Uterus (tissue), 4 donors: ENCODE results near the gene MTMR11. TPM values are rescaled to one million over a fixed set of nuclear protein-coding genes. Genes with fewer than 3 reads are reported as not detected.

Experiments used
- DNase-seq, 2 donors: peaks; one replicate each; pipeline ENCODE4 v3.0.0-alpha.2; 2019 to 2020
- H3K27ac ChIP-seq, 2 donors: fragments of 200-600 bp; sonication (generic); 1 replicate in 1 of 2; 2 replicates in 1 of 2; pipeline ENCODE4 v1.5.1; 2016 to 2018
- H3K27me3 ChIP-seq, 2 donors: fragments of 200-600 bp; sonication (generic); one replicate each; pipeline ENCODE4 v1.5.1; 2018 to 2019; ENCODE audit warnings: control low read depth in 1 of 2
- H3K36me3 ChIP-seq, 2 donors: fragments of 200-600 bp; sonication (generic); one replicate each; pipeline ENCODE4 v1.5.1; 2019; ENCODE audit warnings: control low read depth in 1 of 2
- H3K4me1 ChIP-seq, 2 donors: fragments of 200-600 bp; sonication (generic); one replicate each; pipeline ENCODE4 v1.5.1; 2018 to 2019; ENCODE audit warnings: control low read depth in 1 of 2
- H3K4me3 ChIP-seq, 2 donors: fragments of 200-600 bp; sonication (generic); 1 replicate in 1 of 2; 2 replicates in 1 of 2; pipeline ENCODE4 v1.5.1; 2018 to 2019; ENCODE audit warnings: mild to moderate bottlenecking in 1 of 2
- H3K9me3 ChIP-seq, 2 donors: fragments of 200-600 bp; sonication (generic); one replicate each; pipeline ENCODE4 v1.5.1; 2019; ENCODE audit warnings: control low read depth in 1 of 2
- POLR2A ChIP-seq, 2 donors: fragments of 450-650 bp; IDR thresholded peaks; one replicate each; pipeline ENCODE4 v1.6.1; 2016; ENCODE audit warnings: antibody characterized with exemption in 2 of 2, mild to moderate bottlenecking in 1 of 2, moderate library complexity in 1 of 2
- intact Hi-C: fragments of 100-400 bp; cut with DNase I; formaldehyde crosslinking; loops from one replicate; pipeline ENCODE4 v1.15.1; 2023; ENCODE audit warnings: low total_unique reads
- total RNA-seq, 4 donors: library from RNA; depleted of rRNA in 3 of 4; stranded (reverse); fragments of >200 nt in 3 of 4; gene quantifications; one replicate each; pipeline versions ENCODE4 v1.1.0 to v1.2.4, GENCODE V29; 2014 to 2023
- TF ChIP-seq, protein P1 (sequence below), 4 experiments: fragments of 200-600 bp in 2 of 4; fragments of 450-650 bp in 2 of 4; sonication (generic) in 2 of 4; IDR thresholded peaks; one replicate each; pipeline ENCODE4 v1.5.1; 2016 to 2019; ENCODE audit warnings: antibody characterized with exemption in 4 of 4, mild to moderate bottlenecking in 2 of 4, moderate library complexity in 1 of 4
- donor health status: DM: yes; HTN: yes; CAD: no.

Gene MTMR11
- total RNA-seq, 4 donors from 2014 or later = 6.4 to 48.2 (median 32.1) TPM

DNA sequence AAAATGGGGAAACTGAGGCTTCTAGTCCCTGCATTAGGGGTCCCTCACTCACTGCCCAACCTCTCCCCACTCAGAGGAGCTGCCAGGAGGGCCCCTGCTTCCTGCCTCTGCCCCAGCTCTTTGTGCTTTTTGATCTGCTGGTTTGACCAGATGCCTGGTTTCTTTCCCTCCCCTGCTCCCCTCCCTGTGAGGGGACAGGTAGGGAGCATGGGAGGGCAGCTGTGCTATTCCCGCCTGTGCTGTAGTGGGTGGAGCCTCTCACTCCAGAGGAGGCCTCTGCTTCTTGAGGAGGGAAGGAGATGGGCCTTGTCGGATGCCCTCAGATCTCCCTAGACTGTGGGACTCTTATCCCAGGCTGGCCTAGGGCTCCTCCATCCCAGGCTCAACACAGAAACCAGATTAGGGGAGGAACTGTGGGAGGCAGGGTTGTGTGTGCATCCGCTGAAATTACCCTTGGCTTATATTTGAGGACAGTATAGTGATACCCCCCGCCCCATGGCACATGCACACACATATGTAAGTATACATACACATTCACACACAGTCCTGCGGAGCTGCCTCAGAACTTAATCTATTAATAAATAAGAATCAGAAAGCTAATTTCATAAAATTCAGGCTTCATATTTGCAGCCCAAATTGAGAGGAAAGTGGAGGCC lies 32.7 kb downstream of the MTMR11 start:
- Histone ChIP-seq H3K9me3 (no peaks in the 10 kb centered on the region), H3K4me1 (no peaks in the 10 kb centered on the region), H3K27me3 (no peaks in the 10 kb centered on the region), H3K36me3 (no peaks in the 10 kb centered on the region), H3K27ac (no peak overlapping the region), H3K4me3 (no peak overlapping the region)
- no peak for DNase-seq
- intact Hi-C loops = no loop called here
- TF ChIP-seq, protein P1, sequence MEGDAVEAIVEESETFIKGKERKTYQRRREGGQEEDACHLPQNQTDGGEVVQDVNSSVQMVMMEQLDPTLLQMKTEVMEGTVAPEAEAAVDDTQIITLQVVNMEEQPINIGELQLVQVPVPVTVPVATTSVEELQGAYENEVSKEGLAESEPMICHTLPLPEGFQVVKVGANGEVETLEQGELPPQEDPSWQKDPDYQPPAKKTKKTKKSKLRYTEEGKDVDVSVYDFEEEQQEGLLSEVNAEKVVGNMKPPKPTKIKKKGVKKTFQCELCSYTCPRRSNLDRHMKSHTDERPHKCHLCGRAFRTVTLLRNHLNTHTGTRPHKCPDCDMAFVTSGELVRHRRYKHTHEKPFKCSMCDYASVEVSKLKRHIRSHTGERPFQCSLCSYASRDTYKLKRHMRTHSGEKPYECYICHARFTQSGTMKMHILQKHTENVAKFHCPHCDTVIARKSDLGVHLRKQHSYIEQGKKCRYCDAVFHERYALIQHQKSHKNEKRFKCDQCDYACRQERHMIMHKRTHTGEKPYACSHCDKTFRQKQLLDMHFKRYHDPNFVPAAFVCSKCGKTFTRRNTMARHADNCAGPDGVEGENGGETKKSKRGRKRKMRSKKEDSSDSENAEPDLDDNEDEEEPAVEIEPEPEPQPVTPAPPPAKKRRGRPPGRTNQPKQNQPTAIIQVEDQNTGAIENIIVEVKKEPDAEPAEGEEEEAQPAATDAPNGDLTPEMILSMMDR (IDR thresholded peaks at IDR 0.05) = no peak
- no peak for TF ChIP-seq POLR2A (IDR thresholded peaks at IDR 0.05)

DNA sequence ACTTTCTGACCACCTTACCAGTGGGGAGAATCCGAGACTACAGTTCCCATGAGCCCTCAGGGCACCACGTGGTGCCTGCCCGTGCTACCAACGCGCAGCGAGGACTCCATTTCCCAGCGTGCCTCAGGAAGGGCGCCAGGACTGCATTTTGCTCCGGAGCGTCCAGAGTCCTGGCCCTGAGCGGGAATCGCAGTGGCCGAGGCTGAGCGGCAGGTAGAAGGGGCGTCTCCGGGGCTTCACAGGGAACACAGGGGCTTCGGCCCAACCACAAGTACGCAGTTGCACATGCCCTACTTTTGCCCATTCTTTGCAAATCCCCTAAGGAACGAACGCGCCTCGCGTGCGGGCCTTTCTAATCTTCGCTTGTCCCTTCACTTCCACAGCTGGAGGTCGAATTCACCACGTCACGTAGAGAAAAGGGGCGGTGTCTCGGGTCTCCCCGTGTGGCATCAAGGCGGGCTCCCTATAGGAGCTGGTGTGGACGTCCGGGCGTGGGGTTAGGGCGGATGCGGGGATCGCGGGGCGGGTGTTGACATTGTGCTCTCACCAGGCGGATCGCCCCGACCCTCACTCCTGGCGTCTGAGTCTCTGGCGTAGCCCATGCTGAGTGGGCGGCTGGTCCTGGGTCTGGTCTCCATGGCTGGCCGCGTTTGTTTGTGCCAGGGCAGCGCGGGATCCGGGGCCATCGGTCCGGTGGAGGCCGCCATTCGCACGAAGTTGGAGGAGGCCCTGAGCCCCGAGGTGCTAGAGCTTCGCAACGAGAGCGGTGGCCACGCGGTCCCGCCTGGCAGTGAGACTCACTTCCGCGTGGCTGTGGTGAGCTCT lies 37.0 kb downstream of the MTMR11 start, which contains the start of gene BOLA1:
Gene BOLA1 (plus strand): TSS at position 109 of the 825 bp plus-strand sequence. CDS start 492 bp downstream, at position 601.
- Histone ChIP-seq H3K27me3 (no peaks in the 10 kb centered on the region), H3K4me3 (peak within 1 kb of the TSS; percentile 52 to 54), H3K4me1 (no peaks in the 10 kb centered on the region), H3K27ac (peak within 1 kb of the TSS; percentile 88 to 89), H3K9me3 (no peaks in the 10 kb centered on the region), H3K36me3 (no peaks in the 10 kb centered on the region)
- peak; percentile 93 to 95 for DNase-seq
- intact Hi-C loops = no loop called here
- TF ChIP-seq POLR2A (IDR thresholded peaks at IDR 0.05) = peak; percentile 89 to 94
- TF ChIP-seq, protein P1 (IDR thresholded peaks at IDR 0.05) = peak in 2 of 4 experiments; percentile 18 to 31

DNA sequence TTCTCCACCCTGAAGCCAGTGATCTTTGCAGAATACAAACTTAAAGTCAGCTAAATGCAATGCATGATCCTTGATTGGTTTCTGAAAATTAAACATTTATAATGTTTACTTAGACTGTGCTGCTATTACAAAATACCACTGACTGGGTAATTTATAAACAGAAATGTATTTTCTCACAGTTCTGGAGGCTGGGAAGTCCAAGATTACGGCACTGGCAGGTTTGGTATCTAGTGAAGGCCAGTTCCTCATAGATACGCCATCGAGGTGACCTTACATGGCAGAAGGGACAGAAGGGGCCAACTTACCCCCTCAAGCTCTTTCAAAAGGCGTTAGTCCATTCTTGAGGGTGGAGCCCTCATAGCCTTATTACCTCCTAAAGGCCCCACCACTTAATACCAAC lies 40.1 kb downstream of the MTMR11 start:
- H3K27ac ChIP-seq = no peak overlapping the region
- H3K9me3 ChIP-seq = no peaks in the 10 kb centered on the region
- no peaks in the 10 kb centered on the region for H3K27me3 ChIP-seq
- TF ChIP-seq, protein P1 (IDR thresholded peaks at IDR 0.05) = no peak
- no peak for TF ChIP-seq POLR2A (IDR thresholded peaks at IDR 0.05)
- no peak for DNase-seq
- H3K36me3 ChIP-seq = no peaks in the 10 kb centered on the region
- no peak overlapping the region for H3K4me3 ChIP-seq
- intact Hi-C loops = no loop called here
- H3K4me1 ChIP-seq = no peaks in the 10 kb centered on the region

DNA sequence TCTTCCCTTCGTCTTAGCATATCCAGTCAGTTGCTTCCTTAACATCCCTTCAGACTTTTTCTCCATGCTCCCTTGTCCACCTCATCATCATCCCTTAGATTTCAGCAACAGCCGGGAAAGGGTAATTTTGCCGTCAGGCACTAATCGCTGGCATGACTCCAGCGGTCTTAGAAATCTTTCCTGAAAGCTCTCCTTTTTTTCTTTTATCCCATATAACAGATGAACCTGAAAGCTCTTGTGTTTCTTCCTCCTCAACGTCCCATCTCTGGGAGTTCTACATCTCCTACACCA lies 47.7 kb downstream of the MTMR11 start:
- H3K36me3 ChIP-seq = no peaks in the 10 kb centered on the region

More for the DNA sequence above, 47.7 kb downstream of the MTMR11 start:
- peak overlapping the region; percentile 99 to 100 for H3K27ac ChIP-seq
- intact Hi-C loops = no loop called here
- H3K27me3 ChIP-seq = no peaks in the 10 kb centered on the region
- no peaks in the 10 kb centered on the region for H3K9me3 ChIP-seq
- TF ChIP-seq, protein P1 (IDR thresholded peaks at IDR 0.05) = no peak
- no peak for TF ChIP-seq POLR2A (IDR thresholded peaks at IDR 0.05)
- peaks cover 0 to 9% of the 10 kb centered on the region in 2 donors for H3K4me1 ChIP-seq
- peak; percentile 53 to 68 for DNase-seq
- peak overlapping the region; percentile 72 to 90 for H3K4me3 ChIP-seq
